Activated CD4-positive, alpha-beta T cell treated with anti-CD3 and anti-CD28 coated beads, Interleukin-2, amount 50 U/mL, for 4 hours (primary cell): ENCODE data around the gene TUBB.
A peak's percentile ranks its signal among the peaks of the same experiment; 100 is the strongest.
"Not testable (repeated sequence)": the region's sequence is repeated elsewhere in the genome, so short reads cannot be mapped to it uniquely, and the experiment has no call there.

ENCODE experiments used
- DNase-seq, 2 experiments: peaks; one replicate each; pipeline ENCODE4 v3.0.0-alpha.2; 2020

TUBB gene

DNA sequence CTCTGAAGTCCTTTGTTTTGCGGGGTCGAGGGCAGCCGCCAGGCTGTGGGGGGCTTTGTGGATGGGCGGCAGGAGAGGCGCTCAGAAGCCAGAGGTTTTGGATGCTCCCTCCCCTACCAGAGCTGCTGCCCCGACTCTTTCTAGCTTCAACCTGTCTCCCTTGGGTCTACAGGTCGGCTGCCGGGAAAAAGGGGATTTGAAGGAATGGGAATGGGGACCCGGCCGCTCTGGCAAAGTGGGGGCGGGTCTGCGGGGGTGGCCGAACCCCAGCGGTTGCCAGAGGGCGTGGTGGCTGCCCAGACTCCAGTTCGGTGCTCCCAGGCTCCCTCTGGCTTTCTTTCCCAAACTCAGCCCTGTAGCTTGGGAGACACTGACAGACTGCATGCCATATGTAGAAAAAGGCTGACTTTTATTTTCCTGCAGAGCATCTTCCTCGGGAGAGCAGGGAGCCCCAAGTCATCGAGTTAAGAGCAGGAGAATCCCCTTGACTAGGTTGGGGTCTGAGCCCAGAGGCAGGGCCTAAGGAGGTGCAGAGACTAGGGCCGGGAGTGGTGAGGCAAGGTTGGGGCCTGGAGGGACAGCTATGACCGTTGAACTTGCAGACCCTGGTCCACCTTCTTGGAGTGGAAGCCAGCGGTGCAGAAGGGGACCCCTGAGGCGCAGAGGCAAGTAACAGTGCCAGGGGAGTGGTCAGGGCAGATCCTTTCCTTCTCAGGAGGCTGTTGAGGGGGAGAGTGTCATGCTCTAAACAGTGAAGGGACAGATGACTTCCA, 32.3 kb upstream of the TUBB start:
- DNase-seq, result no peak

DNA sequence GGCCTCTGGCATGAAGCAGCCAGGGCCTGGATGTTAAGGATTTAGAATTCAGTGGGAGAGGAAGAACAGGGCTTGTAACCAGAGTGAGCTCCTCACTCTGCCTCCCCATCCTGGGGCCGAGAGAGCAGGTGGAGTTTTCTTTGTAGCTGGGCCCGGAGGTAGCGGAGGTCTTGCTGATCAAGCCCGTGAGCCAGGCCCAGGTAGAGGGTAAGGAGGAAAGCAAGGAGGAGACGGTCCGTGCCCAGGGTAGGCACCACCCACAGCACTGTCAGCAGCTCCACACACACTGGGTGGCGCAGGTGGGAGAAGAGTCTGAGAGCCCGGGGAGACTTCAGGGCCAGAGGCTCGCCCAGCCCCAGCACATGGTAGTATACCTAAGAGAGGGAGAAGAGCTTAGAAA, 31.6 kb upstream of the TUBB start:
- no peak for DNase-seq

DNA sequence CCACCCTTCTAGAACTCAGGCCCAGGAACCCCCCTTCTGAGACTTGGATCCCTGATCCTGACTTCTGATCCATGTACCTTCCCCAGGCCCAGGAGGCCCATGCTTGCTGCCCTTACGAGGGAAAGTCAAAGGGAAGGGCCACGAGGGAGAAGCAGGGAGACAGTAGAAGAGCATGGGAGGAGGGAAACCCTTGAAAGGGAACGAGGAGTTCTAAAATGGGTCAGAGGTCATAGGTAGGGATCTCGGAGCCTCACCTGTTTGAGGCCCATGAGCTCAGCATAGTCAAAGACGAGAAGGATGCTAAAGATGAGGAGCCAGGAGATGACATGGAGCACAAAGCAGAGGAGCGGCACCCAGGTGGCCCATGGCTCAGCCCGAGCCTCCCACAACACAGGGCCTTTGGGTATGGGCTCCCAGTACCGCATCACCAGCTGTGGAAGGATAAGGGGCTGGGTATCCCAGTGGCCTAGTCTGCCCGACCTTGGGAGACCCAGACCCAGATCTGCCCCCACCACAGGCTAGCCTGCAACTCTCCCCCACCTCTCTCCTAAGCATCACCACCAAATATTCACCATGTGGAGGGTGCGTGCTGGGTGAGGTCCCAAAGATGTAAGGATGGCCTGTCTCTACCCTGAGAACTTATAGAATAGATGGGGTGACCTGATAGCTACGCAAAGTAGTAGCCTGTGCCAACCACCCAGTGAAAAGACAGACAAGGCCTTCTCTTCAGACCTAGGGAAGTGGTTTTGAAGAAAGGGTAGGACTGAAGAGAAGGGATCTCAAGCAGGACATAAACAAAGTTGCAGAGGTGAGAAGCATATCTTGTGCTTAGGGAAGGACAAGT, 30.9 kb upstream of the TUBB start:
- no peak for DNase-seq

DNA sequence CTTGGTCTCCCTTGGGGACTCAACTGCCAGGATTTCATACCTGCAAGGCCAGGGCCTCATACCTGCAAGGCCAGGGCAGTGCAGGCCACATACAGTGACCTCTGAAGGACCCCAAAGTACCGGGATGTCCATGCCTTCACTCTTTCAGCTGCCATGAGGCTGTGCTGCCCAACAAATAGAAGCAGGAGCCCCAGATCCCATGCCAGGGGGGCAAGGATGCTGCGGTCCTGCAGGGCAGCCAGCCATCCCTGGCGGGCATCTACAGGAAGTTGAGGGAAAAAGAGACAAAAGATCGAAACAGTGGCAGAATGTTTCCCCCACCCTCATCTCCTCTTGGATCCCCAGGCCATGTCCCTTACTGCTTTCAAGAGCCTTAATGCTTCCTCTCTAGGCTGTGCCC, 30.2 kb upstream of the TUBB start:
- no peak for DNase-seq

DNA sequence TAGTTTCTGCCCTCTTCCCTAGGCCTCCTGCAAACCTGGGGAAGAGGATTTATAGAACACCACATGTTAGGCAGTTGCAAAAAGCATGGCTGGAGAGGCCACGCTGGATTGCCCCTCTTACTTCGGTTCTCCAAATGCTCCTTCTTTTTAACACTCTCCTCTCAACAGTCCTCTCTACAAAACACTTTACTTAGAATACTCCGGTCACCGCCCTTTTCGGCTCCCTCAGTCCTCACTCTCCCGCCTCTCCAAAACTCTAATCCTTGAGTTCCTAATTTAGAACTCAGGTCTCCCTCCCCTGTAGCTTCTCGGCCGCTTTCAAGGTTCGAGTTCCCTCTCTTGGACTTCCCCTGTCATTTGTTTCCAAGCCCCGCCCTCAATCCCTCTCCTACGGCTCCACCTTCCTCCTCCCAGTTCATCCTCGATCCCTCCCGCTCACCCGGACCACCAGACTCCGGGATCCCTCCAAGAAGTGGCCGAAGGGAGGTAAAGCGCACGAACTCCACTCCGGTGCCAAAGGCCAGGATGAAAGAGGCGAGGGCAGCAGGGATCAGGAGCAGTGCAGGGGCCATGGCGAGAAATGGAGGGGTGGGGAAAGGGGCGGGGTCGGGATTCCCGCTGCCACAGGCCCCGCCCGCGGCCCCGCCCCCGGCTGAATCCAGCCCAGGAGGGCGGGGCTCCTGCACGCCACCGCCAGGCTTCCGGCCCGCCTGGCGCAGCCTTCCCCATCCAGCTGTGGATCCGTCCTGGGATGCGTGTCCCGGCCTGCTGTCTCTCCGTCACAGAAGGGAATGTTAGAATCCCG, 29.5 kb upstream of the TUBB start, which contains the start of gene NRM:
TSS of gene NRM (minus strand) at position 582 of the 805 bp plus-strand sequence. CDS start at position 572, 10 bp downstream.
- peak; percentile 61 to 63 for DNase-seq

DNA sequence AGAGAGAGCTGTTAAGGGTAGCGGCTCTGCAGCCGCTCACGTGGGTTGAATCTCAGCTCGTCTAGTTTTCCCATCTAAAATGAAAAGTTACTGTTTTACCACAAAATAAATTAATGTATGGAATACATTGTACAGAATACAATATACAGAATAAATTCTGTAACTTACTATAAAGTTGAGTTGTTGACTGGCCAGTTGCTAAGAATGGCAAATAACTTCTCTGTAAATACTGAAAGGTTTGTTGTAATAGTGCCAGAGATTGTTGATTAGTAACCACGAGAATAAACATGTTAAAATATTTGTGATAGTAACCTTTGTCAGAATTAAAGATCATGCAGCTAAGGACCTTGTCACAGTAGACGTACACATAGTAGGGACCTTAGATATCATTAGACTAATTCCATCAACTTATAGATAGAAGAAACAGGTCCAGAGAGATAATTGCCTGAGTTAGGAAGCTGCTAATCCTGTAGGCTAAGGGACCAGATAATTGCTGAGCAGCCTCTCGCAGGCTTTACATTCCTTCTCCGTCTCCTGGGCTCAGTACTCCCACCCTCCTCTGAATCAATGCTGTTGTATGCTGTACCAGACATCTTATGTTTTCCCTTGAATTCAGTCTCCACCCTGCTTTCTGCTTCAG, 28.8 kb upstream of the TUBB start:
- no peak for DNase-seq

DNA sequence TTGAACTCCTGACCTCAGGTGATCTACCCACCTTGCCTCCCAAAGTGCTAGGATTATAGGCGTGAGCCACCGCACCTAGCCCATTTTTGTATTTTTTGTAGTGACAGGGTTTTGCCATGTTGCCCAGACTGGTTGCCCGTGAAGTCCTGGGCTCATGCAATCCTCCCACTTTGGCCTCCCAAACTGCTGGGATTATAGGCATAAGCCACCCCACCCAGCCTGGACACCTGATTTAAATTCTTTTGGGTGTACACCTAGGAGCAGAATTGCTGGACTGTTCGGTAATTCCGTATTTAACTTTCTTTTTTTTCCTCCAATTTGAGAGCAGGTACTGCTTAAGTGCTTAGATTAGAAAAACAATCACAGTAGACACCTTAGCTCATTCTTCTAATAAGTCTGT, 23.7 kb upstream of the TUBB start:
- no peak for DNase-seq

DNA sequence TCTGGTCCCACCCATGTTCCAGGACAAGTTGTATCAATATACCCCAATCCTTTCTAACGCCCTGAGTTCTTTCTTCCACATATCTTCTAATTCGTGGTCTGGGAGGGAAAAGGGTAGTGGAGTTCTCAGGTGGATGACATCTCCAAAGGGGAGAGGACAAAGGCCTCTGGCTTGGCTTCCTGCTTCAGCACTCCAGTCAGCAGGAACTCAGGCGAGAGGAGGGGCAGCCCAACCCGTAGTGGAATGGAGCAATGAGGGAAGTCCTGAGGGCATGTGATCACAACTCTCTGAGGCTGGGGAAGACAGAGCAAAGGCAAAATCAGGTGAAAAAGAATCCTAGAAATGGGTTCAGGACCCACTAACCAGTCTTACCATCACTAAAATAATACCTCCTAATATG, 19.8 kb upstream of the TUBB start:
- no peak for DNase-seq

DNA sequence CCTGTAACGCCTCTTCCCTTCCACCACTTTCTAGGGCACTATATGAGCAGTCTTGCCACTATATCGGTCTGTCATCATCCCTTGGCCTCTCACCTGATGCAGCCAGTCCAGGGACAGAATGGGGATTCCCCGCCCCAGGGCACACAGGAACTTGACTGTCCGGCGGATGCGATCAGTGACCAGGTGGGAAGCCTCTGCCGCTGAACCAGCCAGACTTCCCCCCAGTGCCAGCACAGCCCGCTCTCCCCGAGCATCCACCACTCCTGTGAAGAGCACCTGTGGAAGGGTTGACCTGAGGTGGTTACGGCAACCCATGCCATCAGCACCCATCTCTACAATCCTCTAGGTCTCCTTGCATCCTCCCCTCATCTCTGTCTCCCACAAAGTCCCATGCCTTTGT, 17.1 kb upstream of the TUBB start:
- DNase-seq, result no peak

DNA sequence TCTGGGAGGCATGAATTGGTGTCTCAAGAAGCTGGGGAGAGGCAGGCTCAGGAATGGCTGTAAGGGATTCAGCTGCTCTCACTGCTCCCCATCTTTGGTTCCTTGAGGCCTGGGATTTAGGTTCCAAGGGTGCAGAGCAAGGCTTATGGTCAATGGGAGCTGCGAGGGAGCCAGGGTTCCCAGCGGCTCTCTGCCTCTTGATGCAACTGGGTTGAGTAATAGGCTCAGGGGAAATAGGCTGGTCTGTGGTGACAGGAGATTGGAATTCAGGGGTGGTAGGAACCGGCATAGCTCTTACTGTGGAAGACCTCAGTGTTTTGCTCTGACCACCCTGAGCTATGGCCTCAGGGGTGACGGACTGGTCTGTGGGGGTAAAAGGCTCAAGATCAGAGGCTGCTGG, 16.3 kb upstream of the TUBB start:
- no peak for DNase-seq

DNA sequence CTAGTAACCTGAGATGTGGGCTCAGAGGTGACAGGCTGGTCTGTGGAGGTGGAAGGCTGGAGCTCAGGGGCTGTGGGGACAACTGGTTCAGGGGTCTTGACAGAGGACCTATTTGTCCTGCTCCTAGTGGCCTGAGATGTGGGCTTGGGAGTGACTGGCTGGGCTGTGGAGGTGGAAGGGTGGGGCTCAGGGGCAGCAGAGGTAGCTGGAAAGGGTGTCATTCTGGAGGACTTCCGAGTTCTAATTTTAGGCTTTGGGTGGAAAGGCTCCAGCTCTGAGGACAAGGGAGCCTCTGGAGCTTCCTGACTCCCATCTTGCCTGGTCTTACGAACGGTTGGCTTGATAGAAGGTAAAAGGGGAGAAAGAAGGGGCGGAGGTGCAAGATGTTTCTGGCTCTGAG, 14.5 kb upstream of the TUBB start:
- no peak for DNase-seq

DNA sequence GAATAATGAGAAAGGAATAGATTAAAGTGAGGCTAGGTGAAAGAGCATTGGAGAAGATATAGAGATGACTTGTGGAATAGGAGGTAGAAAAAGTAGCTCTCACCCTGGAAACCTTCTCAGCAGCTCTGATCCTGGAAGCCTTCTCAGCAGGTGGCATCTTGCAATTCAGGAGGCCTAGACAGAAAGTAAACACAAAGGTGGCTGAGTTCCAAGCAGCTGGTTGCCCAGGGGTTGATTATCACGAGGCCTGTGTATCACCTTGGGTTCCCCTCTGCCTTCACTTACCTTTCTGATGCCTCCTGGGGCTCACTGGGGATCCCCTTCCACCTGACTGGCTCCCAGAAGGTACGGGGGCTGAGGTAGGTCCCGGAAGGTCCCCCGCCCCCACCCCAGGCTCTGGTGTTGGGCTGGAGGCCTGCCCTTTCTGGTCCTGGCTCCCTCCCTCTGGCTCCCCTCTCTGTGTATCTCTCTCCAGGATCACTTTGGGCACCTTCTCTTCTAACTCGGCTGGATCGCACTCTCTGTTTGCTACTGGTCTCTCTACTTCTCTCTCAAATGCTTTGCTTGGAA, 12.8 kb upstream of the TUBB start:
- DNase-seq, result no peak

DNA sequence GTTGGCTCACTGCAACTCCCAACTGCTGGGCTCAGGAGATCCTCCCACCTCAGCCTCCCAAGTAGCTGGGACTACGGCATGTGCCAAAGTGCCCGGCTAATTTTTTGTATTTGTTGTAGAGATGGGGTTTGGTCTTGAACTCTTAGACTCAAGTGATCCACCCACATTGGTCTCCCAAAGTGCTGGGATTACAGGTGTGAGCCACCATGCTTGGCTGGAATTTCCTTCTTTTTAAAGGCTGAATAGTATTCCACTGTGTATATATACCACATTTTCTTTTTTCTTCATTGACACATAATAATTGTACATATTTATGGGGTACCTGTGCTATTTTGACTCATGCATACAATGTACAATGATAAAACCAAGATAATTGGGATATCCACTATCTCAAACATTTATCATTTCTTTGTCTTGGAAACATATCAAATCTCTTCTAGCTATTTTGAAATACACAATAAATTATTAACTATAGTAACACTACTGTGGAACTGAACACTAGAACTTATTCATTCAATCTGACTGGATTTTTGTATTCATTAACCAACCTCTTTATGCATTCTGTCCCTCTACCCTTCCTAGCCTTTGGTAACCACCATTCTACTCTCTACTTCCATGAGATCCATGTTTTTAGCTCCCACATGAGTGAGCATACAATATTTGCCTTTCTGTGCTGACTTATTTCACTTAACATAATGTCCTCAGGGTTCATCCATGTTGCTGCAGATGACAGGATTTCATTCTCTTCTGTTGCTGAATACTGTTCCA, 10.9 kb upstream of the TUBB start:
- no peak for DNase-seq

DNA sequence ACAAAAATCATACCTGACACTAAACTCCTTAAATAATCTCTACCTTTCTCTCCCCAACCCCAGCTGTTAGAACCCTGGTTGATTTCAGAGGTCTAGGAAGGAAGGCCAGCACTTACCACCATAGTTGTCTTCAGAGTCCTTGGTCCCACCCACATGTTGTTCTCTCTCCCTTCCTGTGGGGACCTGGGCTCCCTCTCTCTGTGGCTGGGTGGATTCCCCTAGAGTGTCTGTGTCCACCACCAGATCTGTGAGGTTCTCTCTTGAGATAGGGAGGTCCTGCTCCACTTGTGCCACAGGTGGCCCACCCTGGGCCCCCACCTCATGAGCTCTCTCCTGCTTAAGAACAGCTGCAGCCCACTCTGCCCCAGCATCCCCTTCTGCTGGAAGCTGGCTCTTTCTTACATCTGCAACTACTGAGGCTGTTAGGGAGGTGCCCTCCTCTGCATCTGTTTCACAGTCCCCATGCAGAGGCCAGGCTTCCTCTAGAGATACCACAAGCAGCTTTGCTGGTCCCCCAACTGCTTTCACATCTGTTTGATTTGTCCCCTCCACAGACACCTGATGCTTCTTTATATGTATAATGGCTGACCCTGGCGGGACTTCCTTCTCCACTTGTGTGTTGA, 8.3 kb upstream of the TUBB start:
- DNase-seq, result no peak

DNA sequence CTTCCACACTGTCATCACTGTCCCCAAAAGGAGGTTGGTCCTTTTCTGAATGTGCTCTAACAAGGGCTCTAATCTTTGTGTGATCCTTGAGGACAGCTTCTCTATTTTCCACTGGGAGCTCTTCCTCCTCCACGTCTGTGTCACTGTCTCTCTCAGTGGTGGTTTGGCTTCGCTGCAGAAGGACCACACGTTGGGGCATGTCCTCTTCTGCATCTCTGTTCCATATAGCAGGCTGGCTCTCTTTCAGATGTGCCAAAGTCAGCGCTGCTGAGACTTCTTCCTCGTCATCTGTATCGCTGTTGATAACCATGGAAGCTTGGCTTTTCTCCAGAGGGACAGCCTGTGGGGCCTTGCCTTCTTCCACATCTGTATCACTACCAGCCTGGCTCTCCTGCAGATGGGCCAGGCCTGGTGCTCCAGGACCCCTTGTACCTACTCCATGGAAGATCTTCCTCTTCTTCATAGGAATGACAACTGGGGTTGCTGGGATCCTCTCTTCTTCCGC, 7.7 kb upstream of the TUBB start:
- no peak for DNase-seq

DNA sequence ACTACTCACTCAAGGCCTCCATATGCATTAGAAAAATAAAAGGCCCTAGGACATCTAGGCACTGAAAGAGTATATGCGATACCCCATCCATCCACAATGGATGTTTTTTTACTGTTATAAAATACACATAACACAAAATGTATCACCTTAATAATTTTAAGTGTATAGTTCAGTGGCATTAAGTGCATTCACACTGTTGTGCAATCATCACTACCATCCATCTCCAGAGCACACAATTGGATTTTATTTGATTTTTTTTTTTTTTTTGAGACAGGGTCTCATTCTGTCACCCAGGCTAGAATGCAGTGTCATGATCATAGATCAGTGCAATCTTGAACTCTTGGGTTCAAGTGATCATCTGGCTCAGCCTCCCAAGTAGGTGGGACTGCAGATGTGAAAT, 5.9 kb upstream of the TUBB start:
- DNase-seq, result no peak

DNA sequence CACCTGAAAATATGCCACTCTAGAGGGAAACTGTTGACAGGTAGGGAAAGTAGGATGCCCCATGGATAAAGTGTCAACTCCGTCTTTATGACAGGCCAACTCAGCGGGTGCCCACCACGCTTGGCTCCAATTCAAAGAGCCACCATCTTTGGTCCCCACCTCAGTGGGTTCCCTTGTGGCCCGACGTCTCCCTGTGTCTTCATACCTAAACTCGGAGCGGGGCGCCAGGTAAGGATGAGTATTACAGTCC, 3.3 kb upstream of the TUBB start:
- no peak for DNase-seq

DNA sequence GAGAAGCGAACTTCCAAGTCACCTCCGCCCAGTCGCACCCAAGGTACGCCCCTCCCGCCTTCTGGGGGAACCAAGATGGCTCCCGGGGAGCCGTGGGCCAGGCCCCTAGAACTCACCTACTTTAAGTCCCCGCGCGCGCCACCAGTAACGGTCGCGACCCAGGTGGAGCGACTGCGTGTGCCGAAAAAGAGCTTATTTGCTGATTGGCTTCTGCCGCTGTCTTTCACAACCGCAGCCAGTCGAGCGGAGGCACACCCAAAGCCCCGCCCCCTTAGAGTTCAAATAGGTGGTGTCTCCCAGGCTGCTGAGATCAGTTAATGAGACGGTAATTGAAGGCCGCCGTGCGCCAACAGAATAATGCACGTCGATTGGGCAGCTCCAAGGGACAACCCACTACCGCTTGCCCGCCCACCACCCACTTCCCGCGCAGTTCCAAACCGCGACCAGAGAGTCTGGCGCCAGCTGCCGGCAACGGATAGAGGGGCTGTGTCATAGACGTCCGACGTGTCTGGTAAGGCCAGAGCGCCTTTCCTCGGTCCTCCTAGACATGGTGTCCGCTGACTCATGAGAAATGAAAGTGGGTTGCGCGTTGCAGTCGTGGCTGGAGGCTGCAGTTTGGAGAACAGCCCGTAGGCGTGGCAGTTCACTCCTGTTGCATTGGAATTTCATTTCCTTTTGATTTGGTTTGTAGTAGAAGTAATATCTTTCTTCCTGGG, 2.9 kb upstream of the TUBB start, which contains the start of gene MDC1:
TSS of gene MDC1 (minus strand) at position 153 of the 716 bp plus-strand sequence. CDS start 2,106 bp downstream, outside the sequence.
- peak; percentile 99 for DNase-seq

DNA sequence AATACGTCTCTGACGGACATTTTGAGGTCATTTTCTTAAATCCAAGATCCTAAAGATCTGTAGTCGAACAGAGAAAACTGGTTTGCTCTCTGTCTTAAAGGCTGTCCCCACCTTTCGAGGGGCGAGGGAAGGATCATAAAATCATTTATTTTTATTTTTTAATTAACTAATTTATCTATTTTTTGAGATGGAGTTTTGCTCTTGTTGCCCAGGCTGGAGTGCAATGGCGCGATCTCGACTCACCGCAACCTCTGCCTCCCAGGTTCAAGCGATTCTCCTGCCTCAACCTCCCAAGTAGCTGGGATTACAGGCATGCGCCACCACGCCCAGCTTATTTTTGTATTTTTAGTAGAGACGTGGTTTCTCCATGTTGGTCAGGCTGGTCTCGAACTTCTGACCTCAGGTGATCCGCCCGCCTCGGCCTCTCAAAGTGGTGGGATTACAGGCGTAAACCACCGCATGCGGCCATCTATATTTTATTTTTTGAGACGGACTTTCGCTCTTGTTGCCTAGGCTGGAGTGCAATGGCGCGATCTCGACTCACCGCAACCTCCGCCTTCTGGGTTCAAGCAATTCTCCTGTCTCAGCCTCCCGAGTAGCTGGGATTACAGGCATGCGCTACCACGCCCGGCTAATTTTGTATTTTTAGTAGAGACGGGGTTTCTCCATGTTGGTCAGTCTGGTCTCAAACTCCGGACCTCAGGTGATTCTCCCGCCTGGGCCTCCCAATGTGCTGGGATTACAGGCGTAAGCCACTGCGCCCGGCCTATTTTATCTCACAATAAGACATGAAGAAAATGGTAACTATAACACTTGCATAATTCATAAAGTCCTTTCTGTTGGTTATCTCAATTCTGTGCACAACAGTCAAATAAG, 2.1 kb upstream of the TUBB start:
- DNase-seq, result not testable (repeated sequence)
